HG02943 (cell line): Measurements from ENCODE around the gene HAPLN2.

Experiments
- ATAC-seq: cut with Tn5 transposase; IDR thresholded peaks from one replicate; pipeline ENCODE4 v1.9.1; 2021; ENCODE audit warnings: mild to moderate bottlenecking, low read depth, moderate library complexity; ENCODE audit not compliant: unreplicated experiment

Gene HAPLN2

GRCh38 chr1:156643778-156644092, 24.5 kb downstream of the HAPLN2 start:
- ATAC-seq, result no peak

GRCh38 chr1:156644146-156644545, 24.9 kb downstream of the HAPLN2 start:
- ATAC-seq, result no peak

- no peak for ATAC-seq
Observed at GRCh38 chr1:156644640-156645039, 25.4 kb downstream of the HAPLN2 start.

GRCh38 chr1:156645056-156645455, 25.8 kb downstream of the HAPLN2 start:
- no peak for ATAC-seq

GRCh38 chr1:156645666-156646065, 26.5 kb downstream of the HAPLN2 start:
- ATAC-seq, result no peak

GRCh38 chr1:156646738-156647211, 27.6 kb downstream of the HAPLN2 start:
- ATAC-seq, result no peak

GRCh38 chr1:156647351-156647750, 28.1 kb downstream of the HAPLN2 start:
- no peak for ATAC-seq

GRCh38 chr1:156648496-156648895, 29.3 kb downstream of the HAPLN2 start:
- no peak for ATAC-seq

- no peak for ATAC-seq
Observed at GRCh38 chr1:156648951-156649350, 29.7 kb downstream of the HAPLN2 start.

GRCh38 chr1:156652131-156652991, 33.1 kb downstream of the HAPLN2 start:
- ATAC-seq, result no peak

GRCh38 chr1:156652992-156653355, 33.8 kb downstream of the HAPLN2 start:
- ATAC-seq, result no peak

GRCh38 chr1:156654700-156655099, 35.5 kb downstream of the HAPLN2 start:
- ATAC-seq, result no peak

- ATAC-seq, result no peak
Observed at GRCh38 chr1:156655151-156655903, 36.1 kb downstream of the HAPLN2 start.

- ATAC-seq, result no peak
Observed at GRCh38 chr1:156655904-156656516, 36.8 kb downstream of the HAPLN2 start.

GRCh38 chr1:156656806-156657740, 37.9 kb downstream of the HAPLN2 start:
- ATAC-seq, result no peak

GRCh38 chr1:156657741-156658319, 38.6 kb downstream of the HAPLN2 start:
- no peak for ATAC-seq

GRCh38 chr1:156658496-156658895, 39.3 kb downstream of the HAPLN2 start:
- ATAC-seq, result no peak

GRCh38 chr1:156658945-156659574, 39.8 kb downstream of the HAPLN2 start:
- no peak for ATAC-seq

GRCh38 chr1:156659661-156659987, 40.4 kb downstream of the HAPLN2 start:
- ATAC-seq, result no peak
